HG03521 (cell line): Measurements from ENCODE around the gene CARNS1.
"Not testable (repeated sequence)": the region's sequence is repeated elsewhere in the genome, so short reads cannot be mapped to it uniquely, and the experiment has no call there.

ENCODE experiments used
- ATAC-seq: cut with Tn5 transposase; IDR thresholded peaks from one replicate; pipeline ENCODE4 v1.9.1; 2021; ENCODE audit warnings: mild to moderate bottlenecking, moderate library complexity; ENCODE audit not compliant: unreplicated experiment

CARNS1 gene

GRCh38 chr11:67463186-67463585 lies 47.7 kb downstream of the CARNS1 start:
- ATAC-seq: no peak

DNA sequence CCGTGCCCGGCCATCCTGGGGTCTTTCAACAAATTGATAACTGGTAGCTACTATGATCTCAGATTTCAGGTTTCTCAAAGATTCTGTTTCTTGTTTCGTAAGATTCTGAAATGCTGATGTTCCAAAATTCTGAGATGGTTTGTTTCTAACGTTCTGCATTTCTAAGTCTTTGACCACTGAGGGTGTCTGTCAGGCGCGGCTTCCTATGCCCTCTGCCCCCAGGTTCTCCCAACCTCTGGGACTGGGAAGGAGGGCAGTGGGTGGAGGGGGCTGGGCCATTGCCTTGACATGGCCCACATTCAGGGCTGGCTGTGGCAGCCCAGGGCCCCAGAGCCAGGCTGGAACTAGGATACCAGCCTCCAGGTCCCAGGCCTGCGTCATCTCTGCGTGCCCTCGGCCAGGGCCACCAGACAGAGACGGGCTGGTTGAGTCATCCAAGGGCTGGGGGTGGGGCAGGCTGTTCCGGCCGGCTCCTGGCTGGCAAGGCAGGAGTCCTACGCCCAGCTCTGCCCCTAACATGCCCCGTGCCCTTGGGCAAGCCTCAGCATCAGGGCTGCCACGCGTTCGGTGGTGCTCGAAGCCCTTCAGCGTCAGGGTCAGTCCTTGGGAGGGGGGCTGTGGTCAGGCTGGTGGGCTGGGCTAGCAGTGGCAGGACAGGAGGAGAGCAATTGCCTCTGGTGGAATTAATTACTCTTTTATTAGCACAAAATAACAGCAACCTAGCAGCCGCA lies 48.4 kb downstream of the CARNS1 start:
- ATAC-seq: no peak

DNA sequence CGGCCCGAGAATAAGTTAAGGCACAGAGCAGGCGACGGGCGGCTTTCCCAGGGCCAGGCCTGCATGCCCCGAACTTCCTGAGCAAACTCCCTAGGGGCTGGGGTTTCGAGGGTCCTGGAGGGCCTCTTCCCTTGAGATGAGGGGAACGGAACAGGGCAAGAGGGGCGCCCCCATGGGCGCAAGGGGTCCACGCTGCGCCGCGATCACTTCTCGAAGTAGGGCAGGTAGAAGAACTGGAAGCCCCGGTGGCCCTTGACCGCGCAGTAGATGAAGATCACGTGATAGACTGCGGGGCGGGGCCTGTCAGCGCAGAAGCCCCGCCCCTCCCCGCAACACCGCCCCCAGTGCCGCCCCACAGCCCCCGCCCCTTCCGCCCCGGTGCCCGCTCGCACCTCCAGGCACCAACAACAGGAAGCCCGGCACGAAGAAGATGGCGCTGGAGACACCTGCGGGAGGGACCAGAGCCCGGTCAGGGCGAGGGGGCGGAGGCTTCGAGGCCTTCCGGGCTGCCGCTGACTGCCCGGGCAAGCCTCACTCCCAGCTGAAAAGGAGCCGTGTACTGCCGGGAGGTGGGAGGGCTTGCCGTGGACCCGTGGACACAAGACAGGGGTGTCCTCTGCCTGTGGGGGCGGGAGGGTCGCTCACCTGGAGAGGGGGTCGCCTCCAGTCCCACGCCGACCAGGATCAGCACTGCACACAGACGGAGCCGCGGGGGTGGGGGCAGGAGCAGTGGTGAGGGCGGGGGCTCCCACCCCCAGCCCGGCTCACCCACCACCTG lies 49.1 kb downstream of the CARNS1 start:
- ATAC-seq: peak; percentile 52

- no peak for ATAC-seq
Observed at GRCh38 chr11:67465189-67465510, 49.7 kb downstream of the CARNS1 start.

DNA sequence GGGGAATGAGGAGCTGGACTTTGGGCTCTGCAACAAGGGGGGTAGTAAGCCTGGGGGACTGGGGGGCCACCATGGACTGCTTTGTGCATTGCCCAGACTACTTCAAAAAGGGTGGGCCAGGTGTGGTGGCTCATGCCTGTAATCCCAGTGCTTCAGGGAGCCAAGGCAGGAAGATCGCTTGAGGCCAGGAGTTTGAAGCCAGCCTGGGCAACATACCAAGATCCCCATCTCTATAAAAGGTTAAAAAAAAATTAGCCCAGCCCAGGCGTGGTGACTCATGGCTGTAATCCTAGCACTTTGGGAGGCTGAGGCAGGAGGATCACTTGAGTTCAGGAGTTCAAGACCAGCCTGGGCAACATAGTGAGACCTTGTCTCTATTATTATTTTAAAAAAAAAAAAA lies 50.1 kb downstream of the CARNS1 start:
- not testable (repeated sequence) for ATAC-seq

- no peak for ATAC-seq
Observed at GRCh38 chr11:67466367-67466766, 50.9 kb downstream of the CARNS1 start.

DNA sequence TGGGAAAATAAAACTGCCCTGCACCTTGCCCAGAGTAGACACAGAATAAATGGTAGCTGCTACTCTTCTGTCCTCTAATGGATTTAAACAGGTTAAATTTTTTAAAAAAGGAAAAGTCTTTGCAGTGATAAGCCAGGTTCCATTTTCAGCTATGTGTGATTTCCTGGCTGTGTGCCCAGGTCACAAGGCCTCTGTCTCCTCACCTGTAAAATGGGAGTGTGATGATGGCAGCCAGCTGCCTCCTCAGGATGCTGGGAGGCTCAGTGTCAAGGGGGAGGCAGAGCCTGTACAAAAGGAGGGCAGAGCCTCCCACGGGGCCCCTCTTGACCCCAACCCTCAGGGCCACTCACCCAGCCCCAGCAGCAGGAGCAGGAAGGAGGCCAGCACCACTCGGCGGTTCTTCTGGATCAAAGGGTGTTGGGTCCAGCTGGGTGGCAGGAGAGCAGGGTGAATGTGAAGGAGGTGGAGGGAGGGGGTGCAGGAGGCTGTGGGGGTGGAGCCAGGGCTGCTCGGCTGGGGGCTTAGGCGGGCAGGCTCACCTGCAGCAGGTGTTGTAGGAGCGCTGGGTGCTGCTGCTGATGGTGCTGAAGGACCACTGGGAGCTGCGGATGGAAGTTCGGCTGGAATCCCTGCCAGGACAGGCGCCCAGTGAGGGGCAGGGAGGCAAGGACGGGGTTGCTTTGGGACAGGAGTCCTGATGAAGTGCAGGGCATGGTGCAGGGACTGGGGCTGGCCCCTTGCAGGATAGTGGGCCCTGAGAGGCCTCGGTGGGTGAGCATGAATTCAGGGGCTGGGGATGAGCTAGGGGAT lies 51.7 kb downstream of the CARNS1 start:
- no peak for ATAC-seq

DNA sequence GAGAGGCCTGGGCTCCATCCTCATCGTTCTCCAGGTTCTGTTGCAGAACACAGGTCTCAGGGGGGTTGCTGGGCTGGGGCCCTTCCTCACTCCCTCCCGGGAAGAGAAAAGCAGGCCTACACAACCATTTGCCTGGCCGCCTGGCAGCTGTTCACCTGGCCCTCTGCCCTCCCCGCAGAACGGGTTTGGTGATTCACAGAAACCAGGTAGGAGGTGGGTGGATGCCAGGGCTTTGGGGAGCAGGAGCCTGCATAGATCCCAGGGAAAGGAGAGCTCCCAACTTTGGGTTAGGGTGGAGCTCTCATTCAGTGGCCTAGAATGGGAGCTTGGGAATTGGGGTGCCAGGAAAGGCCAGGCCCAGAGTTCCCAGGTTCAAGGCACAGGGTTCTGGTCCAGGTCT lies 52.6 kb downstream of the CARNS1 start:
- ATAC-seq: no peak

GRCh38 chr11:67468456-67468758 lies 52.9 kb downstream of the CARNS1 start:
- ATAC-seq: no peak

DNA sequence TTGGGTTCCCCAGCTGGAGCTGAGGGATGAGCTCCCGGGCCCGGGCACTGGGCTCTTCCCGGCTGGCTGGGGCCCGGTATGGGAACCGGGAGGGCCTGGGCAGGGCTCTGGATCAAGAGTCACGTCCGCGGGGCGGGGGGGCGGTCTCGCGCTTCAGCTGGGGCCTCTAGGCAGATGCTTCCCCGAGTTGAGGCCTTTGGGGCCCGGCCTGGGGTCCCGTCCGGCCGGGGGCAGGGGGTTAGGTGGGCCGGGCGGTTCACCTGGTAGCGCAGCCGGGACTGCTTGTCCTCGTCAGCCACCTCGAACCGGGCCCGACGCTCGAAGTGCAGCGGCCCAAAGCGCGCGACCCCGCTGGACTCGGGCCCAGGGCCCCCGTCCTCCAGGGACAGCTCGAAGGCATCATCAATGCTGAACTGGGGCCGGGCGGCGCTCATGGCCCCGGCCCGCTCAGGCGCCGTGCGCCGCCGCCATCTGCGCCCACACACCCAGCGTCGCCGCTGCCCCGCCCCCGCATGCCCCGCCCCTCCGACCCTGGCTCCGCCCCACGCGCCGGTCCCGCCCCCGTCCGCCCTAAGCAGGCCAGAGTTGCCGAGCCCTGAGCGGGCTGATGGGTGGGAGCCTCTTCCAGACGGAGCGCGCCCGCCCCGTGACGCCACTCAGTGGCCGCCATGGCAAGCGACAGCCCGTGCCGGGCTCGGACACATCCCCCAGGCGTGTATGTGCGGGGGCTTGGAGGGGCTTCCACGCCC lies 53.5 kb downstream of the CARNS1 start, which contains the start of gene TMEM134:
TSS of gene TMEM134 (minus strand) at position 493 of the 749 bp plus-strand sequence. CDS start at position 434, 59 bp downstream.
- ATAC-seq: peak; percentile 66

DNA sequence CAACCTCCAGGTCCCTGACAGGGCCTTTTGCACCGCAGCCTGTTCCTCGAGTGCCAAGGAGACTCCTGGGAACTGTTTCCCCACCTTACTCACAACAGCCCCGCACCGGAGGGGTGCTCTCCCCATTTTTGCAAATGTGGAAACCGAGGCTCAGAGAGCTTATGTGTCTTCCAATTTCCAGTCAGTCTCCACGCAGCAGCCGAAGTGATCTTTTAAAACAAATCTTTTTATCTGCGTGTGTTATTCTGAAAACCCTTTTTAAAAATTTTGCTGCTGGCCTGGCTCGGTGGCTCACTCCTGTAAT lies 54.0 kb downstream of the CARNS1 start:
- no peak for ATAC-seq

- ATAC-seq: no peak
Observed at GRCh38 chr11:67470337-67471002, 55.0 kb downstream of the CARNS1 start.

DNA sequence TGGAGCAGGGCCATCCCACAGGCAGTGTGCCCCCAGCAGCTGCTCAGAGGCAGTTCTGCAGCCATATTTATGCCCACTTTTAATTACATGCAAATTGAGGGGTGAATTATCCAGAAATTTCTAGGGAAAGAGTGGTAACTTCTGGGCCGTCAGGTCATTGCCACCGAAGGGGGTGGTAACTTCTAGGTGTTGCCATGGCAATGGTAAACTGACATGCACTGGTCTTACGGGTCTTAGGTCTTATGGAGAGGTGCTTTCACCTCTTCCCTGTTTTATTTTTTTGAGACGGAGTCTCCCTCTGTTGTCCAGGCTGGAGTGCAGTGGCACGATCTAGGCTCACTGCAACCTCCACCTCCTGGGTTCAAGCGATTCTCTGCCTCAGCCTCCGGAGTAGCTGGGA lies 57.4 kb downstream of the CARNS1 start:
- ATAC-seq: no peak
